ENCODE measurements around the gene RFNG. TPM values are rescaled to one million over a fixed set of nuclear protein-coding genes. Genes with fewer than 3 reads are reported as not detected.
A peak's percentile ranks its signal among the peaks of the same experiment; 100 is the strongest.
"Not testable (repeated sequence)": the region's sequence is repeated elsewhere in the genome, so short reads cannot be mapped to it uniquely, and the experiment has no call there.

The RFNG gene
- polyA plus RNA-seq, 2 of the 4 experiments (the other 2 are of a cell fraction): 8.4 to 25.7 TPM

DNA sequence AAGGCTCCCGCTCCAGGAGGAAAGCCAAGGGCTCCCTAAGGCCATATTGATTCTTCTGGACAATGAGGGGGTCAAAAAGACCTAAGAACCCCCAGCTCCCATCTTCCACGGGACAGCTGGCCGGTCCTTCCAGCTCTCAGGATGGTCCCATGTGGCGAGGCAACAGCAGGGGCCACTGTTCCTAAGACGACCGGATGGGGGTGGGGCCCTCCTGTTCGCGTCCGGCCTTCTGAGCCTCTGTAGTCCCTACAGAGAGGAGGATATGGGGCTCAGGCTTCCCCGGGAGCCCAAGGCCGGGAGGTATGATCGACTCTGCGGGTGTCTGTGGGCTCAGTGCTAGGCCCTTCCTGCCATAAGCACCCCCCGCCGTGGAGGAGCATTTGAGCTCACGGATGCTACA, 8.1 kb downstream of the RFNG start:
- ATAC-seq (no peak; a peak in 1 of 6 replicates), DNase-seq (ENCODE audit: low read depth in 1 of 2, low spot score in 1 of 2) (no peak), FAIRE-seq (no peak)
- ChIA-PET POLR2A (interaction anchor here (1.1 kb wide), 1 partner anchor 55 kb away, joined by 3 read pairs; the partner anchor contains the start of gene FASN), CTCF (interaction anchor here (0.5 to 5.2 kb wide), 7 partner anchors 13 to 90 kb away, joined by 3 to 32 read pairs (median 3); partner anchors contain the start of gene RAC3)
- Histone ChIP-seq H3K4me1 (no peaks in the 10 kb centered on the region), H3K9me3 (no peaks in the 10 kb centered on the region), H3K4me2 (no peak overlapping the region), H3K4me3 (no peak overlapping the region), H3K27ac (no peak overlapping the region)
- TF ChIP-seq ZC3H11A (IDR thresholded peaks at IDR 0.05): no peak
- 92% methylated on average over 15 of the region's 16 CpGs for WGBS (ENCODE audit: missing lambda C conversion rate)

GRCh38 chr17:82042649-82043048, 9.0 kb downstream of the RFNG start:
- Histone ChIP-seq H3K9me3 (no peaks in the 10 kb centered on the region), H3K27ac (no peak overlapping the region), H3K4me3 (no peak overlapping the region), H3K4me2 (no peak overlapping the region), H3K4me1 (0 out of 3 replicates have a peak, but pooled peaks cover 3% of the 10 kb centered on the region)
- ATAC-seq: 0 out of 6 replicates have a peak, but pooled peaks of 1 of the 2 experiments have one; percentile 7
- CTCF ChIA-PET: interaction anchor here (0.6 to 5.2 kb wide), 6 partner anchors 12 to 1018 kb away, joined by 3 to 32 read pairs (median 3); partner anchors contain the start of gene RAC3
- no peak for TF ChIP-seq RNF2 (IDR thresholded peaks at IDR 0.05; ENCODE audit: borderline replicate concordance, low read depth)
- TF ChIP-seq RARB (CRISPR knock-in tag; IDR thresholded peaks at IDR 0.05): no peak
- TF ChIP-seq ESRRA (IDR thresholded peaks at IDR 0.05; ENCODE audit: borderline replicate concordance, low read length): no peak
- no peak for TF ChIP-seq NPAS2 (CRISPR knock-in tag; IDR thresholded peaks at IDR 0.05; ENCODE audit: borderline replicate concordance)
- no peak for TF ChIP-seq CBX8 (IDR thresholded peaks at IDR 0.05)
- no peak for TF ChIP-seq E2F6 (IDR thresholded peaks at IDR 0.05; ENCODE audit: borderline replicate concordance, low read depth)
- TF ChIP-seq MAZ (IDR thresholded peaks at IDR 0.05; ENCODE audit: borderline replicate concordance, low read depth, low read length): no peak
- TF ChIP-seq, protein P1, sequence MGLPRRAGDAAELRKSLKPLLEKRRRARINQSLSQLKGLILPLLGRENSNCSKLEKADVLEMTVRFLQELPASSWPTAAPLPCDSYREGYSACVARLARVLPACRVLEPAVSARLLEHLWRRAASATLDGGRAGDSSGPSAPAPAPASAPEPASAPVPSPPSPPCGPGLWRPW (IDR thresholded peaks at IDR 0.05): no peak
- no peak for TF ChIP-seq POLR2AphosphoS2 (conservative IDR thresholded peaks at IDR 0.05; ENCODE audit: low read length)
- TF ChIP-seq HEYL (CRISPR knock-in tag; IDR thresholded peaks at IDR 0.05): no peak
- TF ChIP-seq RCOR1 (IDR thresholded peaks at IDR 0.05; ENCODE audit: low read depth, low read length): no peak
- TF ChIP-seq FOXS1 (CRISPR knock-in tag; IDR thresholded peaks at IDR 0.05): no peak
- no peak for TF ChIP-seq MYC (IDR thresholded peaks at IDR 0.05; ENCODE audit: borderline replicate concordance, low read length)
- no peak for FAIRE-seq
- POLR2A ChIA-PET: interaction anchor here (0.6 to 1.1 kb wide), 2 partner anchors 56 to 72 kb away, joined by 3 to 4 read pairs; partner anchors contain the start of gene FASN
- whole genome bisulfite sequencing (ENCODE audit: missing lambda C conversion rate): 39% methylated on average over 6 of the region's 9 CpGs
- DNase-seq (ENCODE audit: low read depth in 1 of 2, low spot score in 1 of 2): no peak

- no peaks in the 10 kb centered on the region for H3K9me3 ChIP-seq
- FAIRE-seq (no peak), ATAC-seq (no peak), DNase-seq (ENCODE audit: low read depth in 1 of 2, low spot score in 1 of 2) (no peak)
- ChIA-PET POLR2A (no interaction called here), CTCF (interaction anchor here (0.6 to 5.2 kb wide), 7 partner anchors 8 to 165 kb away, joined by 3 to 59 read pairs (median 5); partner anchors contain the start of gene RAC3)
- TF ChIP-seq NFE2L2 (conservative IDR thresholded peaks at IDR 0.05; ENCODE audit: low read length) (no peak), HOXB13 (CRISPR knock-in tag; IDR thresholded peaks at IDR 0.05; ENCODE audit: low read depth) (no peak), EP300 (IDR thresholded peaks at IDR 0.05) (no peak), MAZ (IDR thresholded peaks at IDR 0.05; ENCODE audit: borderline replicate concordance, low read depth, low read length) (no peak)
- H3K27ac ChIP-seq: no peak overlapping the region
- H3K4me1 ChIP-seq: peaks cover 8% of the 10 kb centered on the region; the same call in 2 of the 3 replicates
- H3K4me2 ChIP-seq: no peak overlapping the region
- 76% methylated on average over 17 of the region's 17 CpGs for WGBS (ENCODE audit: missing lambda C conversion rate)
- no peak overlapping the region for H3K4me3 ChIP-seq
Observed at GRCh38 chr17:82041144-82041814, 10.3 kb downstream of the RFNG start.

GRCh38 chr17:82039695-82040299, 11.8 kb downstream of the RFNG start:
- Histone ChIP-seq H3K27ac (no peak overlapping the region), H3K9me3 (no peaks in the 10 kb centered on the region), H3K4me3 (no peak overlapping the region), H3K4me2 (no peak overlapping the region), H3K4me1 (peaks cover 8% of the 10 kb centered on the region; the same call in 2 of the 3 replicates)
- ChIA-PET POLR2A (no interaction called here), CTCF (interaction anchor here (0.7 to 4.4 kb wide), 7 partner anchors 11 to 163 kb away, joined by 3 to 59 read pairs (median 4); partner anchors contain the start of gene RAC3)
- DNase-seq (ENCODE audit: low read depth in 1 of 2, low spot score in 1 of 2): no peak
- WGBS (ENCODE audit: missing lambda C conversion rate): 80% methylated on average over 8 of the region's 8 CpGs
- ATAC-seq: no peak
- TF ChIP-seq RCOR1 (IDR thresholded peaks at IDR 0.05; ENCODE audit: low read depth, low read length) (no peak), CHD2 (IDR thresholded peaks at IDR 0.05; ENCODE audit: low read length, partially characterized antibody) (no peak), HOXB13 (CRISPR knock-in tag; IDR thresholded peaks at IDR 0.05; ENCODE audit: low read depth) (no peak), JUN (IDR thresholded peaks at IDR 0.05) (no peak), ZFP36 (IDR thresholded peaks at IDR 0.05; ENCODE audit: borderline replicate concordance, partially characterized antibody) (no peak), KDM1A (IDR thresholded peaks at IDR 0.05; ENCODE audit: low read depth) (no peak), MYC (IDR thresholded peaks at IDR 0.05; ENCODE audit: borderline replicate concordance, low read length) (no peak), NR3C1 (IDR thresholded peaks at IDR 0.05) (no peak), HOXA7 (CRISPR knock-in tag; IDR thresholded peaks at IDR 0.05) (no peak)
- FAIRE-seq: no peak

GRCh38 chr17:82038796-82039409, 12.7 kb downstream of the RFNG start:
- H3K4me1 ChIP-seq; DNase-seq (ENCODE audit: low read depth in 1 of 2, low spot score in 1 of 2); H3K9me3 ChIP-seq; H3K4me3 ChIP-seq; H3K4me2 ChIP-seq; ATAC-seq; H3K27ac ChIP-seq; FAIRE-seq; POLR2A ChIA-PET: not testable (repeated sequence)
- WGBS (ENCODE audit: missing lambda C conversion rate): 82% methylated on average over 16 of the region's 16 CpGs
- CTCF ChIA-PET: interaction anchor here (0.7 to 4.4 kb wide), 10 partner anchors 10 to 133 kb away, joined by 3 to 59 read pairs (median 6); partner anchors contain the start of genes GPS1 and RAC3

Measured in A549 (cell line).